Measurements from ENCODE around the gene AMER2.
A peak's percentile ranks its signal among the peaks of the same experiment; 100 is the strongest.

DNA sequence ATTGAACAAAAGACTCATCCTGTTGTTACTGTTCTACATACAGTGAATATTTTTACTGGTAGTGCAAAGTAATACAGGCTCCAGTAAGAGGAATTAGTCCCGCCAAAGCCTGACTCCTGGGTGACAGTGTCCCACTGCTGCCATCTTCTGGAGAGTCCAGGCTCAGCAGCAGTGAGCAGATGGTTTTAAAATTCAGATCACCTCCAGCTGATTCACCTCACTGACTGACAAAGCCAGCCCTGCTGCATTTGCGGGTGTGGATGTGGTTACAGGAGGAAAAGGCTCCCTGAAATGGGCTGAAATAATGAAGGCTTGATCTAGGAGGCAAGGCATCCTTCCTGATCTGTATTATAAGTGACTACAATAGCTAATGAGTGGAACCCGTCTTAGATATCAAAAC is 57.9 kb downstream of the AMER2 start:
- no peak for TF ChIP-seq POLR2AphosphoS5 (IDR thresholded peaks at IDR 0.05; ENCODE audit: low read depth, low read length)
- no peak for TF ChIP-seq TAF1 (IDR thresholded peaks at IDR 0.05; ENCODE audit: low read depth, low read length)
- TF ChIP-seq POLR2A (IDR thresholded peaks at IDR 0.05; ENCODE audit: low read depth, low read length): no peak
- TF ChIP-seq POU2F2 (IDR thresholded peaks at IDR 0.05; ENCODE audit: low read depth, low read length): 0 out of 2 replicates have a peak, but pooled peaks have one; percentile 26
- TF ChIP-seq SPI1 (IDR thresholded peaks at IDR 0.05; ENCODE audit: low read depth, low read length): no peak
- TF ChIP-seq PAX5 (IDR thresholded peaks at IDR 0.05; ENCODE audit: insufficient read depth, low read length, severe bottlenecking): no peak

Data from GM12891 (cell line).